ENCODE results near the gene RUBCN. TPM values are rescaled to one million over a fixed set of nuclear protein-coding genes. Genes with fewer than 3 reads are reported as not detected.
A peak's percentile ranks its signal among the peaks of the same experiment; 100 is the strongest.

The RUBCN gene
- total and polyA plus RNA-seq, 2 donors (not counting 1 experiment from before 2014, with no cell fraction given), result 57.3 to 423 TPM

- no peaks in the 10 kb centered on the region for H3K27me3 Mint-ChIP-seq
- 68% methylated on average over 16 of the region's 29 CpGs for WGBS (ENCODE audit: insufficient coverage)
- H3K4me3 Mint-ChIP-seq, result peak overlapping the region; percentile 89
- TF ChIP-seq CTCF (IDR thresholded peaks at IDR 0.05), result no peak
- no peaks in the 10 kb centered on the region for H3K9me3 Mint-ChIP-seq (ENCODE audit: insufficient read depth)
- peak; percentile 91 for ATAC-seq (ENCODE audit: low read depth)
- Histone ChIP-seq H3K27ac (ENCODE audit: low read length in 2 of 2) (peak overlapping the region; percentile 73), H2AFZ (ENCODE audit: insufficient read depth, low read depth, low read length, poor library complexity, severe bottlenecking) (no peak overlapping the region), H3K4me1 (ENCODE audit: control insufficient read depth in 2 of 2, insufficient read depth in 2 of 2, low read length in 2 of 2) (peaks cover 3 to 21% of the 10 kb centered on the region in 2 donors), H4K20me1 (ENCODE audit: control insufficient read depth, insufficient read depth, low read length, poor library complexity, severe bottlenecking) (no peaks in the 10 kb centered on the region), H3K4me2 (replicated peaks; ENCODE audit: low read depth, low read length, poor library complexity, severe bottlenecking) (peak overlapping the region; percentile 26), H3K79me2 (ENCODE audit: control insufficient read depth, insufficient read depth, low read length) (no peaks in the 10 kb centered on the region), H3K4me3 (ENCODE audit: control extremely low read depth in 1 of 5, extremely low read depth in 1 of 5, insufficient read depth in 1 of 5, low read depth in 2 of 5, low read length in 4 of 5) (no peak overlapping the region), H3K27me3 (replicated peaks in 1 of 4; ENCODE audit: control extremely low read depth in 1 of 4, control insufficient read depth in 3 of 4, insufficient read depth in 4 of 4, low read length in 3 of 4) (no peaks in the 10 kb centered on the region), H3K9me3 (ENCODE audit: control extremely low read depth in 1 of 3, control insufficient read depth in 2 of 3, insufficient read depth in 1 of 3, low read length in 2 of 3) (peaks cover 0 to 3% (median 0%) of the 10 kb centered on the region in 3 donors), H3K36me3 (replicated peaks in 1 of 2; ENCODE audit: control extremely low read depth in 1 of 2, control insufficient read depth in 1 of 2, extremely low read depth in 1 of 2, insufficient read depth in 2 of 2, low read length in 1 of 2) (peaks cover 0 to 57% of the 10 kb centered on the region in 2 experiments), H3K9ac (ENCODE audit: low read length) (no peak overlapping the region)
- ChIA-PET CTCF (interaction anchor here (0.7 to 7.1 kb wide), 8 partner anchors 37 to 1370 kb away, joined by 3 to 49 read pairs (median 6); no protein-coding TSS in a partner anchor), POLR2A (interaction anchor here (0.6 to 1.3 kb wide), 13 partner anchors 10 to 1034 kb away, joined by 3 to 9 read pairs (median 4); partner anchors contain the start of genes FYTTD1 and RUBCN)
- peak overlapping the region; percentile 96 for H3K27ac Mint-ChIP-seq
- peak; percentile 80 for DNase-seq
- H3K4me1 Mint-ChIP-seq, result peaks cover 47% of the 10 kb centered on the region
- intact Hi-C loops (cut with micrococcal nuclease), result loop anchor here (1.0 to 5.0 kb wide), 5 partner anchors 37 to 117 kb away; partner anchors contain the start of genes FYTTD1 and LRCH3
Measured at GRCh38 chr3:197674741-197675562, 61.8 kb downstream of the RUBCN start.

- TF ChIP-seq CTCF (IDR thresholded peaks at IDR 0.05) (no peak), EZH2 (IDR thresholded peaks at IDR 0.05; ENCODE audit: borderline replicate concordance, insufficient read depth, low read depth, low read length, poor library complexity, severe bottlenecking) (no peak)
- ATAC-seq (ENCODE audit: low read depth) (no peak), DNase-seq (no peak)
- Histone ChIP-seq H2AFZ (ENCODE audit: insufficient read depth, low read depth, low read length, poor library complexity, severe bottlenecking) (no peak overlapping the region), H3K9ac (ENCODE audit: low read length) (no peak overlapping the region), H3K9me3 (ENCODE audit: control extremely low read depth in 1 of 3, control insufficient read depth in 2 of 3, insufficient read depth in 1 of 3, low read length in 2 of 3) (peaks cover 0 to 3% (median 0%) of the 10 kb centered on the region in 3 donors), H3K27ac (ENCODE audit: low read length in 2 of 2) (no peak overlapping the region), H3K4me2 (replicated peaks; ENCODE audit: low read depth, low read length, poor library complexity, severe bottlenecking) (no peak overlapping the region), H3K4me1 (ENCODE audit: control insufficient read depth in 2 of 2, insufficient read depth in 2 of 2, low read length in 2 of 2) (peaks cover 3 to 21% of the 10 kb centered on the region in 2 donors), H3K4me3 (ENCODE audit: control extremely low read depth in 1 of 5, extremely low read depth in 1 of 5, insufficient read depth in 1 of 5, low read depth in 2 of 5, low read length in 4 of 5) (no peak overlapping the region), H3K36me3 (replicated peaks in 1 of 2; ENCODE audit: control extremely low read depth in 1 of 2, control insufficient read depth in 1 of 2, extremely low read depth in 1 of 2, insufficient read depth in 2 of 2, low read length in 1 of 2) (peaks cover 0 to 52% of the 10 kb centered on the region in 2 experiments), H3K79me2 (ENCODE audit: control insufficient read depth, insufficient read depth, low read length) (no peaks in the 10 kb centered on the region), H4K20me1 (ENCODE audit: control insufficient read depth, insufficient read depth, low read length, poor library complexity, severe bottlenecking) (no peaks in the 10 kb centered on the region), H3K27me3 (replicated peaks in 1 of 4; ENCODE audit: control extremely low read depth in 1 of 4, control insufficient read depth in 3 of 4, insufficient read depth in 4 of 4, low read length in 3 of 4) (no peaks in the 10 kb centered on the region)
- Mint-ChIP-seq H3K27me3 (no peaks in the 10 kb centered on the region), H3K4me1 (peaks cover 49% of the 10 kb centered on the region), H3K27ac (peak overlapping the region; percentile 96), H3K4me3 (peak overlapping the region; percentile 89), H3K9me3 (ENCODE audit: insufficient read depth) (no peaks in the 10 kb centered on the region)
- CTCF ChIA-PET, result interaction anchor here (1.1 to 7.1 kb wide), 3 partner anchors 11 to 74 kb away, joined by 3 to 49 read pairs (median 8); no protein-coding TSS in a partner anchor
- POLR2A ChIA-PET, result no interaction called here
- 96% methylated on average over 4 of the region's 4 CpGs for WGBS (ENCODE audit: insufficient coverage)
- intact Hi-C loops (cut with micrococcal nuclease), result loop anchor here (5.0 kb wide), 1 partner anchor 119 kb away; the partner anchor contains the start of gene LRCH3
Measured at GRCh38 chr3:197673170-197673569, 63.5 kb downstream of the RUBCN start.
